ENCODE data around the gene GRIK1. TPM values are rescaled to one million over a fixed set of nuclear protein-coding genes. Genes with fewer than 3 reads are reported as not detected.

GRIK1 gene
- total RNA-seq, 1 donor from 2014 or later: not detected

DNA sequence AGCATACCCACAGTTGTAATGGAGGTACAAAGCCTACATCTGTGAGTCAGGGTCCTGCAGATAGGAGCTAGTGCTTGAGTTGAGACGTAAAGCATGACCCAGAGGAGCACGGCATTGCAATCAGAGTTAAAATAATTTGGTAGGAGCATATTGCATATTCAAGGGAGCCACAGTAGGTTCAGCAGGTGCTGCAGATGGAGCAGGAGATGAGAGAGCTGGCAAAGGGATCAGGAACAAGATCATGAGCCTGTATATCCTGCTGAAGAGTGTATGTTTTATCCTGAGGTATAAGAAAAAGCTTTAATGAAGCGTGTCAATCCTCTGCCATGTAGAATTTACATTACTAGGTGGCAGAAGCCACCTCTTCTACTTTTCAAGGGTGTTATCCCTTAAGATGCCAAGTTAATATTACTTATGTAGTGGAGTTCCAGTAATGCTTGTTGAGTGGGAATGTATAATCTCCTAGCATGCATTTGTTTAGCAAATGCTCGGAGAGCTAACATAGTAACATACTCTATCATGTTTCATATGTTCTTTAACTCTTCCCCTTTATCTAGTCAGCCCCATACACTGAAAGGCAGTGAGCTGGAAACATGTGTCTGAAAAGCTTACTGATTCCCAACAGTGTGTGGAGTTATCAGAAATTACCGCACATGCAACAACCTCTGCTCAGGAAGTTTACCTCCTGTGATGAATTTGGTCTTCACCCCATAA is 300.3 kb downstream of the GRIK1 start:
- no peak for DNase-seq (ENCODE audit: low spot score)
- no peak overlapping the region for H3K4me3 Mint-ChIP-seq (ENCODE audit: unreplicated experiment)
- no peaks in the 10 kb centered on the region for H3K9me3 Mint-ChIP-seq (ENCODE audit: unreplicated experiment)
- H3K27ac Mint-ChIP-seq (ENCODE audit: unreplicated experiment): no peak overlapping the region
- H3K4me1 Mint-ChIP-seq (ENCODE audit: unreplicated experiment): peaks cover 10% of the 10 kb centered on the region
- no peaks in the 10 kb centered on the region for H3K27me3 Mint-ChIP-seq (ENCODE audit: unreplicated experiment)
- no peaks in the 10 kb centered on the region for H3K36me3 Mint-ChIP-seq (ENCODE audit: low read depth, unreplicated experiment)
- TF ChIP-seq CTCF (IDR thresholded peaks at IDR 0.05; ENCODE audit: unreplicated experiment): no peak

GRCh38 chr21:29638761-29639327 is 301.0 kb downstream of the GRIK1 start:
- DNase-seq (ENCODE audit: low spot score): no peak
- H3K9me3 Mint-ChIP-seq (ENCODE audit: unreplicated experiment): no peaks in the 10 kb centered on the region
- no peaks in the 10 kb centered on the region for H3K27me3 Mint-ChIP-seq (ENCODE audit: unreplicated experiment)
- no peaks in the 10 kb centered on the region for H3K36me3 Mint-ChIP-seq (ENCODE audit: low read depth, unreplicated experiment)
- H3K4me3 Mint-ChIP-seq (ENCODE audit: unreplicated experiment): no peak overlapping the region
- no peak for TF ChIP-seq CTCF (IDR thresholded peaks at IDR 0.05; ENCODE audit: unreplicated experiment)
- no peak overlapping the region for H3K27ac Mint-ChIP-seq (ENCODE audit: unreplicated experiment)
- H3K4me1 Mint-ChIP-seq (ENCODE audit: unreplicated experiment): peaks cover 10% of the 10 kb centered on the region

- H3K9me3 Mint-ChIP-seq (ENCODE audit: unreplicated experiment): no peaks in the 10 kb centered on the region
- H3K36me3 Mint-ChIP-seq (ENCODE audit: low read depth, unreplicated experiment): no peaks in the 10 kb centered on the region
- no peak overlapping the region for H3K4me3 Mint-ChIP-seq (ENCODE audit: unreplicated experiment)
- H3K4me1 Mint-ChIP-seq (ENCODE audit: unreplicated experiment): peaks cover 10% of the 10 kb centered on the region
- H3K27me3 Mint-ChIP-seq (ENCODE audit: unreplicated experiment): no peaks in the 10 kb centered on the region
- no peak for TF ChIP-seq CTCF (IDR thresholded peaks at IDR 0.05; ENCODE audit: unreplicated experiment)
- no peak for DNase-seq (ENCODE audit: low spot score)
- H3K27ac Mint-ChIP-seq (ENCODE audit: unreplicated experiment): no peak overlapping the region
These were observed 301.7 kb downstream of the GRIK1 start for GRCh38 chr21:29638138-29638537.

- H3K36me3 Mint-ChIP-seq (ENCODE audit: low read depth, unreplicated experiment): no peaks in the 10 kb centered on the region
These were observed 302.2 kb downstream of the GRIK1 start for GRCh38 chr21:29637553-29637952.

More at GRCh38 chr21:29637553-29637952, 302.2 kb downstream of the GRIK1 start:
- no peak overlapping the region for H3K4me3 Mint-ChIP-seq (ENCODE audit: unreplicated experiment)
- H3K9me3 Mint-ChIP-seq (ENCODE audit: unreplicated experiment): no peaks in the 10 kb centered on the region
- H3K4me1 Mint-ChIP-seq (ENCODE audit: unreplicated experiment): peaks cover 10% of the 10 kb centered on the region
- no peak for TF ChIP-seq CTCF (IDR thresholded peaks at IDR 0.05; ENCODE audit: unreplicated experiment)
- no peak overlapping the region for H3K27ac Mint-ChIP-seq (ENCODE audit: unreplicated experiment)
- no peaks in the 10 kb centered on the region for H3K27me3 Mint-ChIP-seq (ENCODE audit: unreplicated experiment)
- no peak for DNase-seq (ENCODE audit: low spot score)
